ENCODE results near the gene SNX8.
"Not testable (repeated sequence)": the region's sequence is repeated elsewhere in the genome, so short reads cannot be mapped to it uniquely, and the experiment has no call there.

Gene SNX8

GRCh38 chr7:2309889-2310331, 4.3 kb downstream of the SNX8 start:
- Histone ChIP-seq H3K36me3 (ENCODE audit: low read depth) (no peaks in the 10 kb centered on the region; the same call in 1 of the 2 replicates), H3K27ac (ENCODE audit: poor library complexity, severe bottlenecking) (peak overlapping the region; percentile 85), H3K9me3 (ENCODE audit: severe bottlenecking) (no peaks in the 10 kb centered on the region), H3K4me3 (ENCODE audit: severe bottlenecking) (no peak overlapping the region), H3K4me1 (ENCODE audit: insufficient read depth, poor library complexity, severe bottlenecking) (peaks cover 20% of the 10 kb centered on the region), H3K27me3 (ENCODE audit: insufficient read depth, poor library complexity, severe bottlenecking) (no peaks in the 10 kb centered on the region)
- no peak for TF ChIP-seq CTCF (IDR thresholded peaks at IDR 0.05; ENCODE audit: poor library complexity, severe bottlenecking)
- DNase-seq (ENCODE audit: low spot score): peak; percentile 82
- ATAC-seq (ENCODE audit: low read depth): peak; percentile 76

GRCh38 chr7:2307690-2308107, 6.5 kb downstream of the SNX8 start:
- no peak for DNase-seq (ENCODE audit: low spot score)
- Histone ChIP-seq H3K36me3 (ENCODE audit: low read depth) (no peaks in the 10 kb centered on the region; the same call in 1 of the 2 replicates), H3K27ac (ENCODE audit: poor library complexity, severe bottlenecking) (peak overlapping the region; percentile 72), H3K4me1 (ENCODE audit: insufficient read depth, poor library complexity, severe bottlenecking) (peaks cover 20% of the 10 kb centered on the region), H3K4me3 (ENCODE audit: severe bottlenecking) (no peak overlapping the region), H3K27me3 (ENCODE audit: insufficient read depth, poor library complexity, severe bottlenecking) (no peaks in the 10 kb centered on the region), H3K9me3 (ENCODE audit: severe bottlenecking) (no peaks in the 10 kb centered on the region)
- ATAC-seq (ENCODE audit: low read depth): no peak
- no peak for TF ChIP-seq CTCF (IDR thresholded peaks at IDR 0.05; ENCODE audit: poor library complexity, severe bottlenecking)

- Histone ChIP-seq H3K4me1 (ENCODE audit: insufficient read depth, poor library complexity, severe bottlenecking) (peaks cover 20% of the 10 kb centered on the region), H3K27me3 (ENCODE audit: insufficient read depth, poor library complexity, severe bottlenecking) (no peaks in the 10 kb centered on the region), H3K36me3 (ENCODE audit: low read depth) (no peaks in the 10 kb centered on the region; the same call in 1 of the 2 replicates), H3K9me3 (ENCODE audit: severe bottlenecking) (no peaks in the 10 kb centered on the region), H3K27ac (ENCODE audit: poor library complexity, severe bottlenecking) (peak overlapping the region; percentile 72), H3K4me3 (ENCODE audit: severe bottlenecking) (no peak overlapping the region)
- no peak for DNase-seq (ENCODE audit: low spot score)
- TF ChIP-seq CTCF (IDR thresholded peaks at IDR 0.05; ENCODE audit: poor library complexity, severe bottlenecking): no peak
- ATAC-seq (ENCODE audit: low read depth): peak; percentile 35; the same call in 2 of the 3 replicates
Observed at GRCh38 chr7:2306688-2307087, 7.6 kb downstream of the SNX8 start.

- not testable (repeated sequence) for H3K27me3 ChIP-seq (ENCODE audit: insufficient read depth, poor library complexity, severe bottlenecking); H3K36me3 ChIP-seq (ENCODE audit: low read depth); H3K9me3 ChIP-seq (ENCODE audit: severe bottlenecking); ATAC-seq (ENCODE audit: low read depth); H3K27ac ChIP-seq (ENCODE audit: poor library complexity, severe bottlenecking); H3K4me3 ChIP-seq (ENCODE audit: severe bottlenecking); DNase-seq (ENCODE audit: low spot score)
- peaks cover 15% of the 10 kb centered on the region for H3K4me1 ChIP-seq (ENCODE audit: insufficient read depth, poor library complexity, severe bottlenecking)
Observed at GRCh38 chr7:2305258-2305657, 9.0 kb downstream of the SNX8 start.

- H3K4me1 ChIP-seq (ENCODE audit: insufficient read depth, poor library complexity, severe bottlenecking); H3K4me3 ChIP-seq (ENCODE audit: severe bottlenecking); ATAC-seq (ENCODE audit: low read depth); H3K36me3 ChIP-seq (ENCODE audit: low read depth); H3K27ac ChIP-seq (ENCODE audit: poor library complexity, severe bottlenecking); H3K27me3 ChIP-seq (ENCODE audit: insufficient read depth, poor library complexity, severe bottlenecking); H3K9me3 ChIP-seq (ENCODE audit: severe bottlenecking); DNase-seq (ENCODE audit: low spot score): not testable (repeated sequence)
Observed at GRCh38 chr7:2303520-2303919, 10.7 kb downstream of the SNX8 start.

GRCh38 chr7:2302743-2303397, 11.4 kb downstream of the SNX8 start:
- not testable (repeated sequence) for H3K4me1 ChIP-seq (ENCODE audit: insufficient read depth, poor library complexity, severe bottlenecking); H3K27ac ChIP-seq (ENCODE audit: poor library complexity, severe bottlenecking); H3K27me3 ChIP-seq (ENCODE audit: insufficient read depth, poor library complexity, severe bottlenecking); H3K4me3 ChIP-seq (ENCODE audit: severe bottlenecking); DNase-seq (ENCODE audit: low spot score); H3K9me3 ChIP-seq (ENCODE audit: severe bottlenecking); H3K36me3 ChIP-seq (ENCODE audit: low read depth); ATAC-seq (ENCODE audit: low read depth)

All from RWPE2 (cell line).